ENCODE measurements around the gene CALD1. TPM values are rescaled to one million over a fixed set of nuclear protein-coding genes. Genes with fewer than 3 reads are reported as not detected.

The CALD1 gene
- total and polyA plus RNA-seq, 2 donors: 17.8 to 78.9 TPM

DNA sequence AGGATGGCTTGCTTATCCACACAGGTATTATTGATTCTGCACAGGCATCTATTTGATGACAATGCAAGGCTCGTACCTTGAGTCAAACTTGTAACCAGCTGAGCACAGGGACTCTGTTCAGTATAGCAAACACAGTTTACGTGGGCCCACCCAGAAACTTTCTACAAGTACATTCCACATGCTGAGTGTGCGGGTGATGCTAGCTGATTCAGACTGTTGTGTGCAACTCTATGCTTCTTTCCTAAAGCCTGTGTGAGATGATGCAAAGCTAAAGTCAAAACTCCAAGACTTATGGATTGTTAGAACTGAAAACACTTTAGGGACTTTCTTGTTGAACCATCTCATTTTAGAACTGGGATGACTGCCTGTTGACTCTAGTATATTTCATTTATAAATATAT lies 21.5 kb upstream of the CALD1 start:
- no peak for DNase-seq (ENCODE audit: low read depth in 6 of 9, low spot score in 9 of 9)
- peaks cover 0 to 3% of the 10 kb centered on the region in 2 donors for H3K27me3 ChIP-seq (ENCODE audit: control insufficient read depth in 2 of 2, insufficient read depth in 1 of 2, low read length in 1 of 2)
- 96% methylated on average over 3 of the region's 3 CpGs for WGBS

DNA sequence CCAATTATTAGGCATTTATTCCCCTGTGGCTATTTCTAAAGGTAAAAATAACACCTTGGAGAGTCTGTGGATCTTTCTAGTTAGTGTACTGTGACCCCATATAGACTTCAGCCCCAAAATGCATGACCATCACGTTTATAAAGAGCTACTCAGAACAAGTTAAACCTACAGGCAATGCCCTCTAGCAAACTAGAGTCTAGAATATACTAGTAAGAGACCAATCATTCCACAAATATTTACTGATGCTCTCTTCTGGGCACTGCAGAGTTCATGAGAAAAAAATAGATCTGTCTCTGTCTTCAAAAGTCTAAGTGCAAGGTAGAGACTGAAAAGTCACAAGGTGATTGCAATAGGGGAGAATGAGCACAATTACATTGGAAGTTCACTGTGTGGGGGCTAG lies 20.5 kb upstream of the CALD1 start:
- no peaks in the 10 kb centered on the region for H3K9me3 ChIP-seq (ENCODE audit: control insufficient read depth in 2 of 2, insufficient read depth in 1 of 2, low read length in 1 of 2)
- H3K36me3 ChIP-seq (ENCODE audit: control insufficient read depth in 2 of 2, insufficient read depth in 2 of 2, low read length in 1 of 2): no peaks in the 10 kb centered on the region
- WGBS: 77% methylated on average over 1 of the region's 1 CpG
- no peak overlapping the region for H3K4me3 ChIP-seq (ENCODE audit: low read length in 2 of 2)
- peaks cover 0 to 3% of the 10 kb centered on the region in 2 donors for H3K27me3 ChIP-seq (ENCODE audit: control insufficient read depth in 2 of 2, insufficient read depth in 1 of 2, low read length in 1 of 2)
- H3K4me1 ChIP-seq (ENCODE audit: control insufficient read depth in 2 of 2, insufficient read depth in 2 of 2, low read length in 2 of 2): no peaks in the 10 kb centered on the region
- DNase-seq (ENCODE audit: low read depth in 6 of 9, low spot score in 9 of 9): no peak
- no peak overlapping the region for H3K27ac ChIP-seq (ENCODE audit: low read depth in 1 of 2, low read length in 1 of 2)

More for the DNA sequence above, 21.5 kb upstream of the CALD1 start:
- H3K4me1 ChIP-seq (ENCODE audit: control insufficient read depth in 2 of 2, insufficient read depth in 2 of 2, low read length in 2 of 2): no peaks in the 10 kb centered on the region
- no peaks in the 10 kb centered on the region for H3K36me3 ChIP-seq (ENCODE audit: control insufficient read depth in 2 of 2, insufficient read depth in 2 of 2, low read length in 1 of 2)
- no peak overlapping the region for H3K4me3 ChIP-seq (ENCODE audit: low read length in 2 of 2)
- H3K27ac ChIP-seq (ENCODE audit: low read depth in 1 of 2, low read length in 1 of 2): no peak overlapping the region
- no peaks in the 10 kb centered on the region for H3K9me3 ChIP-seq (ENCODE audit: control insufficient read depth in 2 of 2, insufficient read depth in 1 of 2, low read length in 1 of 2)

DNA sequence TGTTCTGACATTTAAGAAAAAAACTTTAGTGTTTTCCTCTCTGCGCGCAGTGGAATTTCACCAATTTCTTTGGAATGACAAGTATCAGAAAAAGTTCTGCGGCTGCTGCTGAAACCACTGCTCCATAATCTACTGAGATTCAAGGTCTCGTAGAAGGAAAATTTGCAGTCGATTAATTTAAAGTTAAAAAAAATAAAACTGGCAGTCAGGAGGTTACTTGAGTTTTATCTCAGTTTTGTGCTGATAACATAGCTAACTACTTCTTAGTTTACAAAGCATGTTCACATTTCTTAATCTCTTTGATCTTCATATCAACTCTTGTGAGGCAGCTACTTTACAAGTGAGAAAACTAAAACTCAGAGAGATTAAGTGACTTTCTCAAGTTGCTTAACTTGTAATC lies 18.2 kb upstream of the CALD1 start:
- WGBS: 91% methylated on average over 5 of the region's 5 CpGs
- no peak for DNase-seq (ENCODE audit: low read depth in 6 of 9, low spot score in 9 of 9)
- H3K4me1 ChIP-seq (ENCODE audit: control insufficient read depth in 2 of 2, insufficient read depth in 2 of 2, low read length in 2 of 2): no peaks in the 10 kb centered on the region
- H3K9me3 ChIP-seq (ENCODE audit: control insufficient read depth in 2 of 2, insufficient read depth in 1 of 2, low read length in 1 of 2): no peaks in the 10 kb centered on the region
- H3K27me3 ChIP-seq (ENCODE audit: control insufficient read depth in 2 of 2, insufficient read depth in 1 of 2, low read length in 1 of 2): peaks cover 0 to 3% of the 10 kb centered on the region in 2 donors
- H3K27ac ChIP-seq (ENCODE audit: low read depth in 1 of 2, low read length in 1 of 2): no peak overlapping the region
- H3K36me3 ChIP-seq (ENCODE audit: control insufficient read depth in 2 of 2, insufficient read depth in 2 of 2, low read length in 1 of 2): no peaks in the 10 kb centered on the region
- no peak overlapping the region for H3K4me3 ChIP-seq (ENCODE audit: low read length in 2 of 2)

DNA sequence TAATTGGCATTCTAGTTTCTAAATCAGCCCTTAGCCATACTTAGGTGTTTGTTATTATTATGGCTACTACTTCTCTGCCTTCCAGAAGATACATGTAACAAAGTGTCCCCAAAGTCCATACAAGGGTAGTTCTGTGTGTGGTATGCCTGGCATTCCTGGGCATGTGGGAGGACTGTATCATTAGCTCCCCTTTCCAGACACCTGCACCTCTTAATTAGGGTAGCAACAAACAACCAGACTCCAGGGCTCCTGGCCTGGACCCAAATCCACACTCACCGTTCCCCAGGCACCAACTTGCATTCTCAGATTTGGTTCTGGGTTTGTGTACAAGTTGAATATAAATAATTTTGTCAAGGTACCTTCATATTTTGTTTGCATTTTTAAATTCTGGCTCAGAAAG lies 15.5 kb upstream of the CALD1 start:
- H3K9me3 ChIP-seq (ENCODE audit: control insufficient read depth in 2 of 2, insufficient read depth in 1 of 2, low read length in 1 of 2): no peaks in the 10 kb centered on the region
- H3K27ac ChIP-seq (ENCODE audit: low read depth in 1 of 2, low read length in 1 of 2): no peak overlapping the region
- H3K27me3 ChIP-seq (ENCODE audit: control insufficient read depth in 2 of 2, insufficient read depth in 1 of 2, low read length in 1 of 2): peaks cover 0 to 3% of the 10 kb centered on the region in 2 donors
- no peaks in the 10 kb centered on the region for H3K4me1 ChIP-seq (ENCODE audit: control insufficient read depth in 2 of 2, insufficient read depth in 2 of 2, low read length in 2 of 2)
- DNase-seq (ENCODE audit: low read depth in 6 of 9, low spot score in 9 of 9): no peak
- 97% methylated on average over 1 of the region's 1 CpG for WGBS
- H3K4me3 ChIP-seq (ENCODE audit: low read length in 2 of 2): no peak overlapping the region
- H3K36me3 ChIP-seq (ENCODE audit: control insufficient read depth in 2 of 2, insufficient read depth in 2 of 2, low read length in 1 of 2): no peaks in the 10 kb centered on the region

DNA sequence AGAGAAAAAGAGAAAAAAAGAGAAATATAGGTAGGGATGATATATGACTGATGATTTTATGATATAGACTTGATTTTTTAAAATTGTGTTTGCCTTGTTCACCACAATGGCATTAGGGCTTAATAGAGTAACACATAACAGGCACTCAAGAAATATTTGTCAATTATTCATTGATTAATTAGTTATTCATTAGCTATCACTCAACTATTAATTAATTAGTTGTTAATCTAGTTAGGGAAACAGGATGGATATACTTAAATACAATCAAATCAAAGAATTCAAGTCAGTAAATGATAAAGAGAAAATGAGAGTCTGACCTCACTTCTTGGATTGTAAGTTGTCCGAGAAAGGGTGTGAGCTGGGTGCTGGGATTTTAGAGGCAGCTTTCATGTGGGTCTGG lies 15.1 kb upstream of the CALD1 start:
- H3K4me1 ChIP-seq (ENCODE audit: control insufficient read depth in 2 of 2, insufficient read depth in 2 of 2, low read length in 2 of 2): no peaks in the 10 kb centered on the region
- H3K36me3 ChIP-seq (ENCODE audit: control insufficient read depth in 2 of 2, insufficient read depth in 2 of 2, low read length in 1 of 2): no peaks in the 10 kb centered on the region
- peaks cover 0 to under 1% of the 10 kb centered on the region in 2 donors for H3K27me3 ChIP-seq (ENCODE audit: control insufficient read depth in 2 of 2, insufficient read depth in 1 of 2, low read length in 1 of 2)
- 97% methylated on average over 1 of the region's 1 CpG for WGBS
- H3K9me3 ChIP-seq (ENCODE audit: control insufficient read depth in 2 of 2, insufficient read depth in 1 of 2, low read length in 1 of 2): no peaks in the 10 kb centered on the region
- no peak overlapping the region for H3K27ac ChIP-seq (ENCODE audit: low read depth in 1 of 2, low read length in 1 of 2)
- no peak overlapping the region for H3K4me3 ChIP-seq (ENCODE audit: low read length in 2 of 2)
- no peak for DNase-seq (ENCODE audit: low read depth in 6 of 9, low spot score in 9 of 9)

DNA sequence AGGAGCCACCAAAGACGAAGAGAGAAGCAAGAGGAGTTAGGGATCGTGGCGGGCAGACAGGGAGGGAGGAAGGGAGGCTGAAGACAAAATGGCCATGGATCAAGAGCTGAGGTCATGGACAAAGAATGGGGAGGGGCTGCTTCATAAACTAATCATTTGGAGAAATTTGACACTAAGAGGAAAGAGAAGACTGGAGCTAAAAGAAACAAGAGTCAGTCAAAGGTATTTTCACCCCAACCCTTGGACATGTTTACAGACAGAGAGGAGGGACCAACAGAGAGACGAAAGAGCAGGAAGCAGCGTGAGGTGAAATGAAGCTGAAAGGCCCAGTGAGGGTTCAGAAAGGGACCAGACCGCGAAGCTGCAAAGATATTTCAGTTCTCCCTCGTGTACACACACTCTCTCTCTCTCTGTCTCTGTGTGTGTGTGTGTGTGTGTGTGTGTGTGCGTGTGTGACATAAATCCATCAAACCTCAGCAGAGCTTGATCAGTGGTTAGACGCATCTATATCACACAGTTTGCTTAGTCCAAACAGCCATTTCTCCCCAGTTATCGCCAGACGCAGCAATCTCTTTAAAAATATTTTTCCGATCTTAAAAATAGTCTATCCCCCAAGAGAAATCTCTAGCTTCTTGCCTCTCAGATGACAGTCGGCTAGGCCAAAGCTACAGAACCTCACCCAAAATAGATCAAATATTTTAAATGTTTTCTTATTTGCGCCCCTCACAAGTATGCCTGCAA lies 12.5 kb upstream of the CALD1 start:
- 88% methylated on average over 15 of the region's 15 CpGs for WGBS
- Histone ChIP-seq H3K9me3 (ENCODE audit: control insufficient read depth in 2 of 2, insufficient read depth in 1 of 2, low read length in 1 of 2) (no peaks in the 10 kb centered on the region), H3K27me3 (ENCODE audit: control insufficient read depth in 2 of 2, insufficient read depth in 1 of 2, low read length in 1 of 2) (no peaks in the 10 kb centered on the region), H3K27ac (ENCODE audit: low read depth in 1 of 2, low read length in 1 of 2) (no peak overlapping the region), H3K36me3 (ENCODE audit: control insufficient read depth in 2 of 2, insufficient read depth in 2 of 2, low read length in 1 of 2) (no peaks in the 10 kb centered on the region), H3K4me3 (ENCODE audit: low read length in 2 of 2) (no peak overlapping the region), H3K4me1 (ENCODE audit: control insufficient read depth in 2 of 2, insufficient read depth in 2 of 2, low read length in 2 of 2) (no peaks in the 10 kb centered on the region)
- no peak for DNase-seq (ENCODE audit: low read depth in 6 of 9, low spot score in 9 of 9)

DNA sequence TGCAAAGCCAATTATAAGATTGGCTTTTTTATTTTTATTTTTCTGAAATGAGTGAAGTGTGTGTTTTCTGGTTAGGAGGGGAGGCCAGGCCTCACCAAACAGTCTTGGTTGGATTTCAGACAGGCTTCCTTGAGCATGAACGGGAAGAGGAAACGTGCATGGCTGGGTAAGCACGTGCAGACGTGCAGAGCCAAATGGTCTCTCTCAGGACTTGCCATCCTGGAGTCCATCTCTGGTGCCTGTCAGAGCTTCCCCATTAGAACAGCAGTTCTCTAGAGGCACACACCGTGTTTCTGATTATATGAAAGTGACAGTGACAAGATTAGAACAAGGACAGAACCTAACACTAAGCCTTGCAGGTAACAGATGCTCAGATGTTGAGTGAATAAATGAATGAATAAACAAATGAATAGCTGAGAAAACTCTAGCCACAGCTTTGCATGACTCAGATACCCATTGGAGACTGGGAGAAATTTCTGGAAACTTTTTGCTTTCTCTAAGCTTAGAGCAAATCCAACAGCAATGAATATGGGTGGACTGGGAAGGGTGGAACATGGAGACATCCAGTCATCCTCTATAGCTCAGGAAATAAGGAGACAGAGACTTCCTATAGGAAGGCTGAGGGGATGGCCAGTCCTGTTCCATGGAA lies 11.8 kb upstream of the CALD1 start:
- Histone ChIP-seq H3K27me3 (ENCODE audit: control insufficient read depth in 2 of 2, insufficient read depth in 1 of 2, low read length in 1 of 2) (no peaks in the 10 kb centered on the region), H3K36me3 (ENCODE audit: control insufficient read depth in 2 of 2, insufficient read depth in 2 of 2, low read length in 1 of 2) (no peaks in the 10 kb centered on the region), H3K27ac (ENCODE audit: low read depth in 1 of 2, low read length in 1 of 2) (no peak overlapping the region), H3K4me3 (ENCODE audit: low read length in 2 of 2) (no peak overlapping the region), H3K9me3 (ENCODE audit: control insufficient read depth in 2 of 2, insufficient read depth in 1 of 2, low read length in 1 of 2) (no peaks in the 10 kb centered on the region), H3K4me1 (ENCODE audit: control insufficient read depth in 2 of 2, insufficient read depth in 2 of 2, low read length in 2 of 2) (no peaks in the 10 kb centered on the region)
- DNase-seq (ENCODE audit: low read depth in 6 of 9, low spot score in 9 of 9): no peak
- 84% methylated on average over 5 of the region's 5 CpGs for WGBS

DNA sequence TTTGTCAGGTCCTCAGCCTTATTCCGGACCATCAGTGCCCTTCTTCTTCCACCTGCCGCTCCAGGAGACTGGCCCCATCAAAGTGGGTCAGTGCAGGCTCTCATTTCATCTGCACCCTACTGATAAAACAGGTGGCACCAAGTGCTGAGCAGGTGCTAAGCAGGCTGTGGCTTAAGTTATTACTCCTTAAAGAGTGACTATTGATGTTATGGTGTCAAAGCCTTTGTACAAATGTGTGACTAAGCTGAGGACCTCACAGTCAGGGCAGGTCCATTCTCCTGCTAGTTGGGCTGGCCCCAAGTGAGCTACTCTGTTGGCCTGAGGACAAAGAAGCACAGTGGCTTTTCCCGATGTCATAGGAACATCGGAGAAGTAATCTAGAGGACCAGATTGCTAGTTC lies 11.2 kb upstream of the CALD1 start:
- DNase-seq (ENCODE audit: low read depth in 6 of 9, low spot score in 9 of 9): no peak
- H3K4me3 ChIP-seq (ENCODE audit: low read length in 2 of 2): no peak overlapping the region
- H3K9me3 ChIP-seq (ENCODE audit: control insufficient read depth in 2 of 2, insufficient read depth in 1 of 2, low read length in 1 of 2): no peaks in the 10 kb centered on the region
- no peak overlapping the region for H3K27ac ChIP-seq (ENCODE audit: low read depth in 1 of 2, low read length in 1 of 2)
- H3K4me1 ChIP-seq (ENCODE audit: control insufficient read depth in 2 of 2, insufficient read depth in 2 of 2, low read length in 2 of 2): no peaks in the 10 kb centered on the region
- WGBS: 98% methylated on average over 4 of the region's 4 CpGs
- H3K27me3 ChIP-seq (ENCODE audit: control insufficient read depth in 2 of 2, insufficient read depth in 1 of 2, low read length in 1 of 2): no peaks in the 10 kb centered on the region
- H3K36me3 ChIP-seq (ENCODE audit: control insufficient read depth in 2 of 2, insufficient read depth in 2 of 2, low read length in 1 of 2): no peaks in the 10 kb centered on the region

DNA sequence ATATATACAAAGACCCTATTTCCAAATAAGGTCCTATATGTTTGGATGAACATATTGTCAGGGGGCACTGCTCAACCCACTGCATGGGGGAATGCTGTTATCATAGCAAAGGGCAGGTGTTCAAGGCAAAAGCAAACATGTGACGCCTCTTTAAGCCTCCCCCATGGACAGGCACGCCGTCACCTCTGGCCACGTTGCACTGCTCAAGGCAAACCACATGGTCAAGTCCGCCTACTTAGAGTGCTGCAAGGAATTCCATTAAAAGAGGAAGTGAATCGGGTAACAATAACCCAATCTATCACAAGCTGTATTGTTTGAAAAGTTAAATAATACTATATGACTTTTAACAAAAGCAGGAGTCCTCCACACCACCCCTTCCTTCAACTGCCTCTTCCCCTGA lies 8.8 kb upstream of the CALD1 start:
- WGBS: 83% methylated on average over 6 of the region's 6 CpGs
- Histone ChIP-seq H3K9me3 (ENCODE audit: control insufficient read depth in 2 of 2, insufficient read depth in 1 of 2, low read length in 1 of 2) (no peaks in the 10 kb centered on the region), H3K4me3 (ENCODE audit: low read length in 2 of 2) (no peak overlapping the region), H3K36me3 (ENCODE audit: control insufficient read depth in 2 of 2, insufficient read depth in 2 of 2, low read length in 1 of 2) (no peaks in the 10 kb centered on the region), H3K27ac (ENCODE audit: low read depth in 1 of 2, low read length in 1 of 2) (no peak overlapping the region), H3K27me3 (ENCODE audit: control insufficient read depth in 2 of 2, insufficient read depth in 1 of 2, low read length in 1 of 2) (no peaks in the 10 kb centered on the region), H3K4me1 (ENCODE audit: control insufficient read depth in 2 of 2, insufficient read depth in 2 of 2, low read length in 2 of 2) (no peaks in the 10 kb centered on the region)
- DNase-seq (ENCODE audit: low read depth in 6 of 9, low spot score in 9 of 9): no peak
